NCI-H774 (cell line): Measurements from ENCODE around the gene KCNMA1.
A peak's percentile ranks its signal among the peaks of the same experiment; 100 is the strongest.

Experiments used
- DNase-seq: peaks from one replicate; lab custom pipeline; 2025; lab: John Stamatoyannopoulos, UW

KCNMA1 gene

DNA sequence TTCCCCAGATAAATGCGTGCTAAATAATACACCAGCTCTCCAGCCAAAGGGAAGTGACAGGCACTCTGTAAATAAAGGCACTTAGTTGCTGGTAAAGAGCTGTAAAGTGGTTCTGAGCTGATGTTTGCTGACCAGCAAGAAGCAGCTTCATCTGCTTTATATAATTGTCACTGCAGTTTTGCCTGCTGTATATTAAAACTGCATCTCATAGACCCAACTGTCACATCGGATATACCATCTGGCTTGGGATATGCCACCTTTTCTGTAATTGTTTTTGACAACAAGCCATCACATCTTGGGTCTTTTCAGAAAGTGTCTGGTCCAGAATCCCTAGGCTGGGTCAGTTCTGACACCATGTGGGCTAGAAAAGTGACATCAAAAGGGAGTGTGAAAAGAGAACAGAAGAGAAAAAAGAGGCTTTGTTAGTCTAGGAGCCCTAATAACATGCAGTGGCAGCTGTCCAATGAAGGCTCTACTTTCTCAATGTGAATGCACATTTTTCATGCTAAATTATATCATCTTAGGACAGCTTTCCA, 697.6 kb downstream of the KCNMA1 start:
- DNase-seq: peak; percentile 34

GRCh38 chr10:76937181-76937600, 700.4 kb downstream of the KCNMA1 start:
- DNase-seq: no peak

DNA sequence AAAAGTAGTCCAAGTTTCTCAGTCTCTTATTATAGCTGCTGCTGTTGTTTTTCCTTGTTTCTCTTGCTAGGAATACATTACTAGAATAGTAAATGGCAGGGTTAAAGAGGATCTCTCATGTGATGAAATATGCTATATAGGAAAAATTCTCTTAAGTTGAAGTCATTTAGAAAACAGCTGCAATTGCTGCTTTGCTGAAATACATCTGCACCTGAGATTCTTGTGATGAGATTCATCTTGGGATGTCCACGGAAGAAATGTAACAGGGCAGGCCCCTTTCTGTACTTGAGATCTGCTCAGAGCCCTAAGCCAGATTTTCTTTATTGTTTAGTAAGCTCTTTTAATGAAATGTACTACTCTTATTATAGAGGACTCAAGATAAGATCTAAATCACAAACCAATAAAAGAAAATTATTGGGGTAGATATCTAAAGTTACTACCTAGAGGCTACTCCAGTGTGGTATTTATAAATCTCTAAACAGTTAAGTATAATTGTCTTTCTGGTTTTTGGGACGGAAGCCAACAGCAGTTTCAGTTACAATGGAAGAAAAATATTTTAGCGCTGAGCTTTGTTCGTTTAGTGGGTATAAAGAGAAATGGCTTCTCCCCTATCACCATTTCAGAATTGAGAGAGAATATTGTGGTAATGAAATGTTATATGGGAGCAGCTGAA, 701.5 kb downstream of the KCNMA1 start:
- DNase-seq: no peak

DNA sequence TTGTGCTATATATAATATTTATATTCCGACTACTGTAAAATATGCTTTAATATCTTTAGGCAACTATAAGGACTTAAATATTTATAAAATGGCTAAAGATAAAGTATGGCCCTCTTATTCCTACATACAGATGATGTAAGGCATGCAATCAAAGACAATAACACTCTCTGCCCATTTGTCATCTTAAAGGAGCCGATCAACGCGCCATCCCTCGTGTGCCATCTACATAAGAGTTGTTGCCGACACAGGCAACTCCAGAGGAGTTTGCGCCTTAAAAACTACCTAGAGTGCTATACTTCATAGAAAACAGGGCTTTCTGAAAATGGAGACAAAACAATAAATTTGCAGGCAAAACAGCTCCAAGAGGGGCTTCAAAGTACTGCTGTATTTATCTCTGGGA, 709.0 kb downstream of the KCNMA1 start:
- DNase-seq: no peak

DNA sequence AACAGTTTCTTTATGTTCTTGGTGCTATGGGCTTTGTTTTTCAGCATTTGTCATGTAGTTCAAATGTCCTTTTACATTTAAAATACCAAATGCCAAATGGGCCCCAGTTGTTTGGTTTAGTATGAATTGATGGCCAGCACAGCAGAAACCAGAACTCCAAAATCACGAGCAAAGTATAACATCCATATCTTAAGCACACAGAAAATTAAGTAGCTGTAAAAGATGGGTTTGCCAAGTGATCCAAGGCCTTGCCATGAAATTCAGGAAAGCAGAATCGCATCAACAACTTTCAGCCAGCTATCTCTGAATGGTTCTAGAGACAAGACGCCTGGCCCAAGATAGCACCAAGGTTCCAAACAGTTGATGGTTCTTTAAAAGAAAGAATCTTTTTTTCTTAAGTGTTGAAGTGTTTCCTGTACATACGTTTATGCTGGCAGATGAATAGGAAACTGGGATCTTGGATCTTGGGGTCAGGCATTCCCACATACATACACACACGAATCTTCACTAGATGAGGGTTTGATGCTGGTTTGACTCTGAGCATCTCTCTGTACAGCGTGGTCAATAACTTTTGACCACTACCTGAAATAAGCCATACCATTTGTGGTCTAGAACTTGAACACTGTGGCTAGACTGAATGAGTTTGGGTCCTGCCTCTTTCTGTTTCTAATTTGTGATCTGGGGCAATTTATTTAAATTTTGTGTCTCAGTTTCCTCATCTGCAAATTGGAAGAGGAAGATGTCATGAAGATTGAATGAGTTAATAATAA, 711.8 kb downstream of the KCNMA1 start:
- DNase-seq: no peak

DNA sequence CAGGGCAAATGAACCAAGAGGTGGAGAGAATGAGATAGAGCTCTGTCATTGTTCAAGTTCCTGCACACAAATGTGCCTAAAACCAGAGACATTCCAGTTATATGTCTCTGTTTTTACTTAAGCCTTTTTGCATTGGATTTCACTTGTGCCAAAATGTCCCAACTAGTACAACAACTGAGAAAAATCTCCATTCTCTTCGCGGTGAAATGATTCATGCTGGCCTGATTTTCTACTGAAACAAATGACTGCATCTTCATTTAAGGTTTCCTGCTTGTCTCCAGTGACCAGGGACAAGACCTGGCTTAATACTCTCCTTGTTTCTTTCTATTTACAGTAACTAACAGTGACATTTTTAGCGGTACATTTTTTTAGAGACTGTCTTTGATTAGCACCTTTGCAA, 714.9 kb downstream of the KCNMA1 start:
- DNase-seq: no peak

DNA sequence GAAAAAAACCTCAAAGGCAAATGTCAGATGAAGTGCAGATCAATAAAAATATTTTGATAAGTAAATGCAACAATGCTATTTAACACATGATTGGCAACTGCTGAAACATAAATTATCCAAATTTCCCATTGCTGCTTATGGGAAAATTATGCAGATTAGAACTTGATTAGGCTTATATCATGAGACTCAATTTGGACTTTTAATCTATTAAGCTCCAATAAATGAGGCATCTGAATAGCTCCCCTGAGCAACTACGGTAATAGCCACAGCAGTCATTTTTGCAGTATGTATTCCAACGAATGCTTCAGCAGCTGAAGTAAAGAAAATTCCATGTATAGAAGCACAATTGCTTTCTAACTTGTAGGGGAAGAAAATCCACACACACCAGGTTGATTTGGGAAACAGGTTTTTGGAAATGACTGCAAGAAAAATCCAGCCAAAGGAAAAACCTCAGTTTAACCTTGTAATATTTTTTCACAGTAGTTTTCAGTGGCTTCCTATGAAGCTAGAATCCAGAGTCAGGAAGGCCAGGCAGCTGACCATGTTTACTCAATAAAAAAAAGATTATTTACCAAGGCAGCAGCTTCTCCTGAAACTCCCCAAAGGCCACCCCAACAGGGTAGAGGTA, 716.1 kb downstream of the KCNMA1 start:
- DNase-seq: no peak

DNA sequence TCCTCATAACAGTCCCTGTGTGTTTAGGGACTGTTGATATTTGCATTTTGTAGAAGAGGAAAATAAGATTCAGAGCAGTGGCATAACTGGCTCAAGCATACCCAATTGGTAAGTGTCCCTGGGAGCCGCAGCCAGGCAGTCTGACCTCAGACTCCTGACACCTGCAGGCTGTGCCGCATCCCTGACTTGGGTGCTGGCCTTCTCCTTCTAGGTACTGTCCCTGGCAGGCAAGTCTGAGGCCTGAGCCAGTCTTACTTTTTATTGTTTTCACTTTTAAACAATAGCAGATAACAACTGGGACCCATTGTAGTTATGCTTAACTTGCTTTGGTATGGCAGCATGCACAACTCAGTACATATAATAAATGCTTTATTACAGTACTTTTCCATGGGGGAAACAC, 717.0 kb downstream of the KCNMA1 start:
- no peak for DNase-seq

DNA sequence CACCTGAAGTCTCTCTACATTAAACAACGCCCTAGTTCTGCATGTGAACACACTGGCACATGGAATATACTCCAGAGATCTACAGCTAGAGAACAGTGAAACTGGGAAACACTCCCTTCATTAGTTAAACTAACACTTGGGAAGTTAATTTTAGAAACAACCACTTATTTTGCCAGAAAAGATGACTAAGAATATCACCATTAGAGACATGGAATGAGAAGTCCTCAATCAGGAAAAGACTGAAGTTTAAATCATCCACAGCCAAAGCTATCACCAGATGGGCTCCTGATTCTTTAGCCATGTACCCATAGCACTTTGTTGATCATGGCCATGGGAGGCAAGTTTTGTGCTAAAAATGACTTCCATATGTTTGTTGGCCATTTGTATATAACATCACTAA, 719.5 kb downstream of the KCNMA1 start:
- DNase-seq: no peak

DNA sequence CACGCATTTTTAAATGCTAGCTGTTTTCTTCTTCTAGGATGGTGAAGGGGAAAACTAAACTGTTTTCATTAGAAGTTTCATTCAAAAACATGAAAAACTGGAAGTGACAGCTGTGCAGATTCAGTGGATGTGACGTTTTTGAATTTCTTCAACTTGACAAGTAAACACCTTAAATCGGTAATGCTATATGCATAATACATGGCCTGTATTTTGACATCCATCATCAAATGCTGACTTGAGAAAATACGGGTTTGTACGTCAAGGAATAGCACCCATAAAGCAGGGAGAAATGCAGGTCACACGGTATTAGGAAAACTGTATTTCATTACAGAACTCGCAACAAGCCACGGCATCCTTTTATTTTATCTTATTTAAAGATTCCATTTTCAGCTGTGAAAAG, 720.5 kb downstream of the KCNMA1 start:
- no peak for DNase-seq

- no peak for DNase-seq
Observed at GRCh38 chr10:76916536-76916935, 721.1 kb downstream of the KCNMA1 start.

GRCh38 chr10:76915316-76915715, 722.3 kb downstream of the KCNMA1 start:
- no peak for DNase-seq

- no peak for DNase-seq
Observed at GRCh38 chr10:76911184-76911583, 726.4 kb downstream of the KCNMA1 start.

DNA sequence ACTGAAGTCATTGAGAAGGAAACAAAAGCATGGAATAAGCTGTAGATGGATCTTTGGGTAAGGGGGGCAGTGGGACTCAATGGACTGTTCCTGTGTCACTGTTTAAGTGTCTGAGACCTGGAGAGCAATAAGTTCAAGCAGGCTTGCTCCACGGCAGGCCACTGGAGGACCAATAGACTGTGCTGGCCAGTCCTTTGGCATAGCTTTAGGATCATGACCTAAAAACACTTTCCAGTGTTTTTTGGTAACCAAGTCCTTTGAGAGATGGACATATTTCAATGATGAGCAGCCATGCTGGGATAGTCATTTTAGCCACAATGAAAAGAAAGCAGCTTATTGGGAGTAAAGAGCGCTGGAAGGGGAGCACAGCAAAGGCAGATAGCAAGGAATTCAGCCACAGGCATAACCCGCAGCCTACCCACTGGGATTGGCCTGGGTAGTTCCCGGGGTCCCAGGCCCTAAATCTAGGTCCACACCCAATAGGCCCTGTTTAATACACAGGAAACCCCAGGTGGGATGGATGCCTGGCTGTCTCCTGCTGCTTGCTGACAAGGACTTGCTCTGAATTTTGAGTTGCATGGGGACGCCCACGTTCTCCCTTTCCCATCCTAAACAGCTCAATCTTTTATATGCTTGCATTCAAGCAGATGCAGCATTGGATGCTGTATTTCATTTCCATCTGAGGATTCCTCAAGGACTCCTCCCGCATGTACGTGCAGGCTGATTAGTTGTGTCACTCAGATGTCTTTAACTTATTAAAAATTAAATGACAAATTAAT, 727.2 kb downstream of the KCNMA1 start:
- no peak for DNase-seq

- no peak for DNase-seq
Observed at GRCh38 chr10:76906256-76906655, 731.4 kb downstream of the KCNMA1 start.

GRCh38 chr10:76905251-76905650, 732.4 kb downstream of the KCNMA1 start:
- no peak for DNase-seq

GRCh38 chr10:76903387-76903945, 734.1 kb downstream of the KCNMA1 start:
- DNase-seq: no peak

GRCh38 chr10:76902949-76903348, 734.7 kb downstream of the KCNMA1 start:
- no peak for DNase-seq

DNA sequence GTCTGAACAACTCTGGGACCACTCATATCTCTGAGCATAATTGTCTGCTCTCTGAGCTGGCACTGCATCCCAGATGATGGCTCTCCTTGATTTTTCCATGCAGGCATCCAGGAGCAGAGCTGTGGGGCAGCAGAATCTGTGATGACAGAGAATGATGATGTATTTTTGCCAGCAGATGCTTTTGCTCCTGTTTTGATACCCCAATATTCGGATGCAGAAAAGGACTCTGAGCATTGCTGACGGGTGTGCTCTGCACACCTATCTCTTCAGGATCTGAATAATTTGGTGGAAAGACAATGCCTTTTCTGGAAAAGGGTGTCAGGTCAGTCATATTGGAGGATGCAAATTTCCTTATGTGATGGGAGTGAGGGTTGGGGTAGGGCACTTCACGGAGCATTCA, 735.9 kb downstream of the KCNMA1 start:
- DNase-seq: no peak

- DNase-seq: no peak
Observed at GRCh38 chr10:76899490-76899889, 738.1 kb downstream of the KCNMA1 start.

DNA sequence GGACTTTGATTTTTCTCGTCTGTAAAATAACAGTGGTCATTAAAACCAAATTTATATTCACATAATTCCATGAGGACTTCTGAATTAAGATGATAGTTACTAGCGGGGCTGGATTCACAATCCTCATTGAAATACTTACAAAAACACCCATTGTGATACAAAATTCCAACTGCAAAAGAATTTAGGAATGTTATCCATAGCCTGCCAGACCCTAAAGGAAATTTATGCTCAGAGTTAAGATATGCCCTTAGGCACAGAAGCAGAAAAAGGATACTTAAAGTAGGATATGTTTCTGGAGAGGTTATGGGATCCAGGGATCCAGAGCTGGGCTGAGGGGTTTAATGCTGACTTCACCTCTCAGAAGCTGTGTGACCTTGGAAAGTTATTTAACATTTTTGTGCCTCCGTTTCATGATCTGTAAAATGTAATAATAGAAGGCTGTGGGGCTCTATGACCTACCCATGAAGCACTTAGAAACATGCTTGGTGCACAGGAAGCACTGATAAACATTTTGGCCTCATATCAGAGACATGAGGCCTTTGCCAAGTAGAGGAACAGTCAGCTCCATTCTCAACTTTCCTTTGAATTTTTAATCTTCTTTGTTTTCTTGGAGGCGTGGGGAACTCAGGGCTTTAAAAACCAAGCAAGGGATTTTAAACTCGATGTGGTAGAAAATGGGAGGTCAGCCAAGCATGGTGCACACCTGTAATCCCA, 744.7 kb downstream of the KCNMA1 start:
- DNase-seq: no peak
